GM23338 (cell line): ENCODE measurements around the gene NDUFV2. TPM values are rescaled to one million over a fixed set of nuclear protein-coding genes. Genes with fewer than 3 reads are reported as not detected.
"Not testable (repeated sequence)": the region's sequence is repeated elsewhere in the genome, so short reads cannot be mapped to it uniquely, and the experiment has no call there.

Experiments used
- ATAC-seq: fragments of 200-7000 bp; cut with Tn5 transposase; 3 replicates; pipeline ENCODE4 v1.9.1; 2020
- DNase-seq: peaks from one replicate; pipeline ENCODE4 v3.0.0-alpha.2; 2015; ENCODE audit warnings: low spot score
- H2AFZ ChIP-seq: fragments of 200-600 bp; sonication (generic); 2 replicates; pipeline ENCODE4 v1.8.0; 2016; ENCODE audit warnings: antibody characterized with exemption, mild to moderate bottlenecking, moderate library complexity
- H3F3A ChIP-seq: fragments of 200-600 bp; sonication (generic); replicated peaks from 2 replicates; pipeline ENCODE4 v1.8.0; 2017; ENCODE audit warnings: antibody characterized with exemption, mixed run types, low read depth
- H3K27ac ChIP-seq: fragments of 200-600 bp; sonication (generic); 2 replicates; pipeline ENCODE4 v1.6.1; 2016; ENCODE audit warnings: low read depth
- H3K27me3 ChIP-seq: fragments of 200-600 bp; sonication (generic); 2 replicates; pipeline ENCODE4 v1.8.0; 2016; ENCODE audit warnings: mild to moderate bottlenecking, mixed run types, moderate library complexity; ENCODE audit not compliant: insufficient read depth
- H3K36me3 ChIP-seq: fragments of 200-600 bp; sonication (generic); 2 replicates; pipeline ENCODE4 v1.8.0; 2016; ENCODE audit warnings: mild to moderate bottlenecking; ENCODE audit not compliant: insufficient read depth
- H3K4me1 ChIP-seq: fragments of 200-600 bp; sonication (generic); 2 replicates; pipeline ENCODE4 v1.8.0; 2016; ENCODE audit warnings: mild to moderate bottlenecking, moderate library complexity; ENCODE audit not compliant: insufficient read depth
- H3K4me2 ChIP-seq: fragments of 200-600 bp; sonication (generic); 2 replicates; pipeline ENCODE4 v1.7.1; 2017; ENCODE audit warnings: mixed run types
- H3K4me3 ChIP-seq: fragments of 200-600 bp; sonication (generic); 2 replicates; pipeline ENCODE4 v1.6.1; 2016; ENCODE audit warnings: mixed run types
- H3K79me2 ChIP-seq: fragments of 200-600 bp; sonication (generic); replicated peaks from 2 replicates; pipeline ENCODE4 v1.8.0; 2017; ENCODE audit warnings: mild to moderate bottlenecking; ENCODE audit not compliant: insufficient read depth
- H3K9me2 ChIP-seq: fragments of 200-600 bp; sonication (generic); 2 replicates; pipeline ENCODE4 v1.8.0; 2017; ENCODE audit not compliant: insufficient read depth
- H4K20me1 ChIP-seq: fragments of 200-600 bp; sonication (generic); replicated peaks from 2 replicates; pipeline ENCODE4 v1.8.0; 2017; ENCODE audit warnings: mild to moderate bottlenecking; ENCODE audit not compliant: insufficient read depth
- H3K27ac Mint-ChIP-seq: 2 replicates; pipeline ENCODE4 v1.8.0; 2020; ENCODE audit warnings: inconsistent platforms, mild to moderate bottlenecking, moderate library complexity, mixed read lengths
- H3K27me3 Mint-ChIP-seq: 3 replicates; pipeline ENCODE4 v1.8.0; 2022; ENCODE audit warnings: low read depth, mild to moderate bottlenecking, moderate library complexity, mixed read lengths, inconsistent platforms; ENCODE audit not compliant: insufficient read depth, poor library complexity
- H3K36me3 Mint-ChIP-seq: 3 replicates; pipeline ENCODE4 v1.8.0; 2021; ENCODE audit warnings: low read depth, mild to moderate bottlenecking, inconsistent platforms, moderate library complexity, mixed read lengths
- H3K4me1 Mint-ChIP-seq: 3 replicates; pipeline ENCODE4 v1.8.0; 2020; ENCODE audit warnings: mild to moderate bottlenecking, inconsistent platforms, mixed read lengths
- H3K4me3 Mint-ChIP-seq: 3 replicates; pipeline ENCODE4 v1.8.0; 2021; ENCODE audit warnings: moderate library complexity, mild to moderate bottlenecking, inconsistent platforms, mixed read lengths
- H3K9me3 Mint-ChIP-seq: 3 replicates; pipeline ENCODE4 v1.8.0; 2020; ENCODE audit warnings: moderate library complexity, mild to moderate bottlenecking, inconsistent platforms, mixed read lengths
- CTCF ChIP-seq, 2 experiments: fragments of 200-600 bp in 1 of 2; sonication (generic) in 1 of 2; conservative IDR thresholded peaks; 2 replicates each; pipeline versions ENCODE4 v1.5.1 to v1.6.1; 2016 to 2017; ENCODE audit warnings: antibody characterized with exemption in 2 of 2, low read depth in 2 of 2, mild to moderate bottlenecking in 2 of 2, moderate library complexity in 1 of 2
- POLR2AphosphoS5 ChIP-seq: IDR thresholded peaks from 2 replicates; pipeline ENCODE4 v1.6.1; 2016; ENCODE audit warnings: antibody characterized with exemption, low read depth
- STAT1 ChIP-seq: IDR thresholded peaks from one replicate; pipeline ENCODE4 v1.6.1; 2016; ENCODE audit warnings: antibody characterized with exemption; ENCODE audit not compliant: unreplicated experiment
- ZNF462 ChIP-seq: fragments of 250-450 bp; sonication (Bioruptor Pico); IDR thresholded peaks from 2 replicates; pipeline ENCODE4 v1.5.0; 2020; ENCODE audit warnings: mild to moderate bottlenecking, moderate library complexity
- polyA plus RNA-seq: library from polyadenylated mRNA; unstranded; fragments of >200 nt; fragmentation: Nextera tagmentation; extraction: Ambion mirVana; gene quantifications from 2 replicates; pipeline ENCODE4 v1.2.1, GENCODE V29; 2016
- total RNA-seq: library from RNA; depleted of rRNA; stranded (reverse); fragments of >200 nt; shearing (Covaris generic); gene quantifications from 2 replicates; pipeline ENCODE4 v1.2.3, GENCODE V29; 2014

Gene NDUFV2
- total and polyA plus RNA-seq, 2 experiments from 2014 or later: 157 to 577 TPM

- TF ChIP-seq ZNF462 (CRISPR knock-in tag): no peak
- TF ChIP-seq STAT1: no peak
- TF ChIP-seq POLR2AphosphoS5: no peak
- no peak for TF ChIP-seq CTCF (conservative IDR thresholded peaks at IDR 0.05; ENCODE audit: low read depth in 2 of 2)
Measured at GRCh38 chr18:9160014-9160413, 57.5 kb downstream of the NDUFV2 start (continued).

- not testable (repeated sequence) for H3K9me2 ChIP-seq, H3K4me3 ChIP-seq, H3K4me1 Mint-ChIP-seq, H3K27ac ChIP-seq, H3K4me1 ChIP-seq, H3K27me3 Mint-ChIP-seq, H3K27me3 ChIP-seq, H3K4me3 Mint-ChIP-seq, H4K20me1 ChIP-seq, H3K27ac Mint-ChIP-seq, ATAC-seq, H3K4me2 ChIP-seq, H2AFZ ChIP-seq, H3K36me3 ChIP-seq, DNase-seq, H3F3A ChIP-seq
- Mint-ChIP-seq H3K9me3 (peaks cover 30% of the 10 kb centered on the region), H3K36me3 (peaks cover 38% of the 10 kb centered on the region)
- H3K79me2 ChIP-seq: peaks cover 86% of the 10 kb centered on the region
Measured at GRCh38 chr18:9162663-9163062, 60.2 kb downstream of the NDUFV2 start.

- H3K4me1 ChIP-seq, H3K4me2 ChIP-seq, H3K4me3 ChIP-seq, H3K9me2 ChIP-seq, H3K27ac ChIP-seq, H2AFZ ChIP-seq, H3K27ac Mint-ChIP-seq, H3K27me3 Mint-ChIP-seq, H3K36me3 ChIP-seq, H3K4me1 Mint-ChIP-seq, DNase-seq, H3K27me3 ChIP-seq, ATAC-seq, H3F3A ChIP-seq, H3K4me3 Mint-ChIP-seq: not testable (repeated sequence)
- Histone ChIP-seq H4K20me1 (peaks cover 13% of the 10 kb centered on the region; the same call in 1 of the 2 replicates), H3K79me2 (peaks cover 87% of the 10 kb centered on the region)
- Mint-ChIP-seq H3K9me3 (peaks cover 30% of the 10 kb centered on the region), H3K36me3 (peaks cover 39% of the 10 kb centered on the region)
Measured at GRCh38 chr18:9164149-9164548, 61.6 kb downstream of the NDUFV2 start.

GRCh38 chr18:9165883-9166282, 63.4 kb downstream of the NDUFV2 start:
- H3K4me1 ChIP-seq, H3K4me3 ChIP-seq, H3K4me3 Mint-ChIP-seq, H3K27ac ChIP-seq, H3K9me2 ChIP-seq, H3K27me3 Mint-ChIP-seq, H3F3A ChIP-seq, ATAC-seq, H3K4me2 ChIP-seq, H3K27ac Mint-ChIP-seq, H2AFZ ChIP-seq, H3K27me3 ChIP-seq, DNase-seq, H3K4me1 Mint-ChIP-seq, H3K36me3 ChIP-seq: not testable (repeated sequence)
- Histone ChIP-seq H3K79me2 (peaks cover 91% of the 10 kb centered on the region), H4K20me1 (peaks cover 13% of the 10 kb centered on the region; the same call in 1 of the 2 replicates)
- Mint-ChIP-seq H3K9me3 (peaks cover 30% of the 10 kb centered on the region), H3K36me3 (peaks cover 42% of the 10 kb centered on the region)
